ENCODE data around the gene ZNF839.

- TF ChIP-seq CTCF (IDR thresholded peaks at IDR 0.05; ENCODE audit: insufficient read depth, low read length, poor library complexity, severe bottlenecking), result no peak
- TF ChIP-seq EZH2phosphoT487 (conservative IDR thresholded peaks at IDR 0.05; ENCODE audit: low read length), result no peak
Observed at GRCh38 chr14:102277874-102278630, 41.5 kb upstream of the ZNF839 start.
